Measurements from ENCODE around the gene MOB2.

- TF ChIP-seq, protein P1, sequence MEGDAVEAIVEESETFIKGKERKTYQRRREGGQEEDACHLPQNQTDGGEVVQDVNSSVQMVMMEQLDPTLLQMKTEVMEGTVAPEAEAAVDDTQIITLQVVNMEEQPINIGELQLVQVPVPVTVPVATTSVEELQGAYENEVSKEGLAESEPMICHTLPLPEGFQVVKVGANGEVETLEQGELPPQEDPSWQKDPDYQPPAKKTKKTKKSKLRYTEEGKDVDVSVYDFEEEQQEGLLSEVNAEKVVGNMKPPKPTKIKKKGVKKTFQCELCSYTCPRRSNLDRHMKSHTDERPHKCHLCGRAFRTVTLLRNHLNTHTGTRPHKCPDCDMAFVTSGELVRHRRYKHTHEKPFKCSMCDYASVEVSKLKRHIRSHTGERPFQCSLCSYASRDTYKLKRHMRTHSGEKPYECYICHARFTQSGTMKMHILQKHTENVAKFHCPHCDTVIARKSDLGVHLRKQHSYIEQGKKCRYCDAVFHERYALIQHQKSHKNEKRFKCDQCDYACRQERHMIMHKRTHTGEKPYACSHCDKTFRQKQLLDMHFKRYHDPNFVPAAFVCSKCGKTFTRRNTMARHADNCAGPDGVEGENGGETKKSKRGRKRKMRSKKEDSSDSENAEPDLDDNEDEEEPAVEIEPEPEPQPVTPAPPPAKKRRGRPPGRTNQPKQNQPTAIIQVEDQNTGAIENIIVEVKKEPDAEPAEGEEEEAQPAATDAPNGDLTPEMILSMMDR (IDR thresholded peaks at IDR 0.05; ENCODE audit: borderline replicate concordance, extremely low read depth, low read length, poor library complexity, severe bottlenecking), result no peak
- no peak for TF ChIP-seq EZH2 (IDR thresholded peaks at IDR 0.05; ENCODE audit: borderline replicate concordance, low read depth, low read length, severe bottlenecking)
These were observed 38.4 kb downstream of the MOB2 start for GRCh38 chr11:1447845-1448825.

Data from DND-41 (cell line).